Prostate gland (tissue), 2 donors: ENCODE measurements around the gene SSU72. TPM values are rescaled to one million over a fixed set of nuclear protein-coding genes. Genes with fewer than 3 reads are reported as not detected.
"Not testable (repeated sequence)": the region's sequence is repeated elsewhere in the genome, so short reads cannot be mapped to it uniquely, and the experiment has no call there.

ENCODE experiments used
- DNase-seq: peaks from one replicate; pipeline ENCODE4 v3.0.0-alpha.2; 2019; ENCODE audit warnings: low spot score
- H3K27ac ChIP-seq, 2 donors: fragments of 200-600 bp; sonication (generic); 2 replicates each; pipeline ENCODE4 v1.5.1; 2017 to 2019
- H3K27me3 ChIP-seq: fragments of 200-600 bp; sonication (generic); replicated peaks from 2 replicates; pipeline ENCODE4 v1.5.1; 2019; ENCODE audit not compliant: insufficient read depth
- H3K36me3 ChIP-seq, 2 donors: fragments of 200-600 bp; sonication (generic); 1 replicate in 1 of 2; 2 replicates in 1 of 2; pipeline versions ENCODE4 v1.5.1 to v1.8.1; 2017 to 2019
- H3K4me1 ChIP-seq: fragments of 200-600 bp; sonication (generic); replicated peaks from 2 replicates; pipeline ENCODE4 v1.5.1; 2019
- H3K4me3 ChIP-seq, 2 donors: fragments of 200-600 bp; sonication (generic); 2 replicates each; pipeline ENCODE4 v1.5.1; 2017 to 2019
- H3K9me3 ChIP-seq: fragments of 200-600 bp; sonication (generic); 2 replicates; pipeline ENCODE4 v1.5.1; 2017
- POLR2A ChIP-seq: fragments of 450-650 bp; IDR thresholded peaks from one replicate; pipeline ENCODE4 v1.6.1; 2016; ENCODE audit warnings: antibody characterized with exemption, mild to moderate bottlenecking
- POLR2AphosphoS5 ChIP-seq: sonication (generic); formaldehyde crosslinking; IDR thresholded peaks from one replicate; pipeline ENCODE4 v1.6.1; 2017; ENCODE audit warnings: antibody characterized with exemption
- WGBS: methylation state at CpG from one replicate; pipeline ENCODE4 v1.1.5; 2018; 5-methylcytosine and 5-hydroxymethylcytosine counted together
- intact Hi-C: fragments of 100-400 bp; cut with DNase I; formaldehyde crosslinking; loops from one replicate; pipeline ENCODE4 v1.14.2; 2022
- total RNA-seq, 2 donors: library from RNA; depleted of rRNA; stranded (reverse); fragments of >200 nt; gene quantifications; one replicate each; pipeline ENCODE4 v1.1.0, GENCODE V29; 2016
- TF ChIP-seq, protein P1 (sequence below), 4 experiments: fragments of 200-600 bp in 2 of 4; fragments of 450-650 bp in 2 of 4; sonication (generic) in 2 of 4; IDR thresholded peaks; 1 replicate in 3 of 4; 2 replicates in 1 of 4; pipeline ENCODE4 v1.5.1; 2016 to 2019; ENCODE audit warnings: antibody characterized with exemption in 4 of 4, mild to moderate bottlenecking in 2 of 4, moderate library complexity in 2 of 4

The SSU72 gene
- total RNA-seq, 2 donors from 2014 or later: 173 to 203 TPM

DNA sequence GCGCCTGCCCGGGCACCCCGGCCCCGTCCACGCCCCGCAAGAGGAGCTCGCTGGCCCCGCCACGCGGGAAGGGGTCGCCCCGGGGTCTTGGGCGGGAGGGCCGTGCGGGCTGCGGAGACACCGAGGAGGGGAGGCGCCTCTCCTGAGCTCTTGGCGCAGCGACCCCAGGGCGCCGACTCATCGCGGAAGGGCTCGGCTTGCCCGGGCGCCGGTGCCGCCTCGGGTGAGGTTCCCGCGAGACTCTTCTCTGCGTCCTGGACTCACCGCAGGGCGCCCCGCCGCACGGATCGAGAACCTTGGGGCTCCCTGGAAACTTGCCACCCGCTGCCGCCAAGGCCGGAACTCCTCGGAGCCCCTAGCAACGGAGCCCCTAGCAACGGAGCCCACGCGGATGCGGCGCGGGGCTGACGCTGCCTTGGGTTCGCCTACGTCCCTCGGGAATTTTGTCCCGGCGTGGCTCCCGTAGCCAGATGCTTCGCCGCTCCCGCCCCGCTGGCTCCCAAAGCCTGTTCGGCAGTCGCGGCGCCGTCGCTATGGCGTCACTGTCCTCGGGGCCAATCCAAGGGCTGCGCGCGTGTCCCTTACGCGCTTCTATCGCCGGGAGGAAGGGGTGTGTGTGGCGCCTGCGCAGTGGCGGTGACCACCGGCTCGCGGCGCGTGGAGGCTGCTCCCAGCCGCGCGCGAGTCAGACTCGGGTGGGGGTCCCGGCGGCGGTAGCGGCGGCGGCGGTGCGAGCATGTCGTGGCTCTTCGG lies 63.0 kb downstream of the SSU72 start, which contains the start of gene ATAD3A:
Gene ATAD3A, plus strand, starts transcription at position 630 of the 753 bp plus-strand sequence. Its CDS starts 107 bp downstream, at position 737.
- H3K36me3 ChIP-seq: no peaks in the 10 kb centered on the region
- TF ChIP-seq POLR2AphosphoS5: peak; percentile 100
- TF ChIP-seq, protein P1, sequence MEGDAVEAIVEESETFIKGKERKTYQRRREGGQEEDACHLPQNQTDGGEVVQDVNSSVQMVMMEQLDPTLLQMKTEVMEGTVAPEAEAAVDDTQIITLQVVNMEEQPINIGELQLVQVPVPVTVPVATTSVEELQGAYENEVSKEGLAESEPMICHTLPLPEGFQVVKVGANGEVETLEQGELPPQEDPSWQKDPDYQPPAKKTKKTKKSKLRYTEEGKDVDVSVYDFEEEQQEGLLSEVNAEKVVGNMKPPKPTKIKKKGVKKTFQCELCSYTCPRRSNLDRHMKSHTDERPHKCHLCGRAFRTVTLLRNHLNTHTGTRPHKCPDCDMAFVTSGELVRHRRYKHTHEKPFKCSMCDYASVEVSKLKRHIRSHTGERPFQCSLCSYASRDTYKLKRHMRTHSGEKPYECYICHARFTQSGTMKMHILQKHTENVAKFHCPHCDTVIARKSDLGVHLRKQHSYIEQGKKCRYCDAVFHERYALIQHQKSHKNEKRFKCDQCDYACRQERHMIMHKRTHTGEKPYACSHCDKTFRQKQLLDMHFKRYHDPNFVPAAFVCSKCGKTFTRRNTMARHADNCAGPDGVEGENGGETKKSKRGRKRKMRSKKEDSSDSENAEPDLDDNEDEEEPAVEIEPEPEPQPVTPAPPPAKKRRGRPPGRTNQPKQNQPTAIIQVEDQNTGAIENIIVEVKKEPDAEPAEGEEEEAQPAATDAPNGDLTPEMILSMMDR (IDR thresholded peaks at IDR 0.05): peak in 2 of 4 experiments; percentile 26 to 28
- TF ChIP-seq POLR2A: peak; percentile 64
- 0% methylated on average over 14 of the region's 99 CpGs for WGBS
- no peaks in the 10 kb centered on the region for H3K27me3 ChIP-seq
- peak within 1 kb of the TSS; percentile 71 to 91 for H3K4me3 ChIP-seq
- H3K27ac ChIP-seq: peak within 1 kb of the TSS; percentile 88 to 90
- intact Hi-C loops: no loop called here
- H3K4me1 ChIP-seq: peaks cover 3% of the 10 kb centered on the region
- DNase-seq: peak; percentile 98
- no peaks in the 10 kb centered on the region for H3K9me3 ChIP-seq

DNA sequence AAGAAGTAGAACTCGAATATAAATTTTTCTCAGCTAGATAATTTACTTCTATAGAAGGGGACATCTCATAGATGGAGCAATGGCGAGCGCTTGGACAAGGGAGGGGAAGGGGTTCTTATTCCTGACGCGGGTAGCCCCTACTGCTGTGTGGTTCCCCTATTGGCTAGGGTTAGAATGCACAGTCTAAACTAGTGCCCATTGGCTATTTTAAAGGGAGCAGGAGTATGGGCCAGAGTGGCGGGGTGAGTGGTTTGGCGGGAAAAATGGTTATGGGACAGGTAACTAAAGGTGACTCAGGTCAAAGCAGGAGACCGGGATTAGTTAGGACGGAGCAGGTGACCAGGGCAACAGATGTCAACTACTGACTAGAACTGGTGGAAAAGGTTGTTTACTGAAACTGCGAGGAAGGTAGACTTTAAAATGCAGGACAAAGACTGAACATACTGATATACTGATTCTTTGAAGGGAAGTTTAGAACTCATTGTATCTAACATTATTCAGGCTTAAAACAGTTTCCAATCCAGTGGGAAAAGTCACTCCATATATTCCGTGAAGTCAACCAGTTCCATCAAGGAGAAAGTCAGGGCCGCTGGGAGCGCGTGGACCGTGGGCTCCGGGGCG lies 63.6 kb downstream of the SSU72 start:
- Histone ChIP-seq H3K27ac (peak overlapping the region; percentile 88 to 90), H3K4me3 (peak overlapping the region; percentile 71 to 91), H3K4me1 (peaks cover 3% of the 10 kb centered on the region), H3K36me3 (no peaks in the 10 kb centered on the region), H3K9me3 (no peaks in the 10 kb centered on the region), H3K27me3 (no peaks in the 10 kb centered on the region)
- 13% methylated on average over 17 of the region's 17 CpGs for WGBS
- TF ChIP-seq, protein P1 (IDR thresholded peaks at IDR 0.05): no peak
- TF ChIP-seq POLR2A (no peak), POLR2AphosphoS5 (no peak)
- no peak for DNase-seq
- intact Hi-C loops: no loop called here

DNA sequence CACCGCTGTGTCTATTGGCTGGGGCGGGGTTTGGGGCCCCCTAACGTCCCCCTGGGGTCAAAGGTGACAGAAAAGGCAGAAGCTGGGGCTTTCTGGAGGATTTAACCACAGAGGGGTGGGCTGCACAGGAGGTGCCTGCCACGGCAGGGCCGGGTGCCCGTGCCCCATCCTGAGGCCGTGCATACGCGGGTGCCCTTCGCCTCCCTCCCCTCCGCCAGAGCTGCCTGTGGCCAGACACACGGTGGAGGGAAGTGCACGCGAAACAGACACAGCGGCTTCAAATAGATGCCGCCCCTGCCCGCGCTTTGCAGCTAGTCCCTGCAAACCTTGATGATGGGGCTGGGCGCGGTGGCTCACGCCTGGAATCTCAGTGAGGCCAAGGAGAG lies 65.2 kb downstream of the SSU72 start:
- WGBS: 92% methylated on average over 18 of the region's 21 CpGs
- H3K27me3 ChIP-seq, H3K4me1 ChIP-seq, H3K36me3 ChIP-seq, H3K27ac ChIP-seq, DNase-seq, intact Hi-C loops, H3K4me3 ChIP-seq, H3K9me3 ChIP-seq: not testable (repeated sequence)

DNA sequence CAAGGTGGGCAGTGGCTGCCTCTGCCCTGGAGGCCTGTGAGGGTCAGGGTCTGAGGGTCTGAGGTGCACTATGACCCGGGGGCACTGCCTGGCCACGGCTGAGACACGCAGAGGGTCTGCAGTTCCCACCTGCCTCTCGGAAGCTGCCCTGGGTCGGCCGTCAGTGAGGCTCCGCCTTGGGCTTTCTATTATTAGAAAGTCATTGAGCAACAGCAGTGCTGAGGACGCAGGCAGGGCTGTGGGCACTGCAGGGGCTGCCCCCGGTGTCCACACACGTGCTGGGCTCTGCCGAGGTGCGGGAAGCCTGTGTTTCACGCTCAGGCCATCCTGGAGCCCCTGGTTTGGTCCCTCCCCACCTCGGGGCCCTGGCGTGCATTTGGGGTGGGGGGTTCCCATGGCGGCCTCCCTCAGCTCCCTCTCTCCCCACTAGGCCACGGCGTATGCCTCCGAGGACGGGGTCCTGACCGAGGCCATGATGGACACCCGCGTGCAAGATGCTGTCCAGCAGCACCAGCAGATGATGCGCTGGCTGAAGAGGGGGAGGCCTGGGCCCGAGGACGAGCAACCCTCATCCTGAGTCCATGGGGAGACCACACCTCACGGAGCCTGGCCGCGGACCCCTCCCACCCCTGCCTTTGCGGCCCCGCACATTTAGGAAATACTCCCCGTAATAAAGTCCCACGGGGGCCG lies 65.7 kb downstream of the SSU72 start:
- H3K27me3 ChIP-seq, intact Hi-C loops, H3K36me3 ChIP-seq, H3K4me1 ChIP-seq, DNase-seq, H3K9me3 ChIP-seq, H3K4me3 ChIP-seq, H3K27ac ChIP-seq: not testable (repeated sequence)
- 91% methylated on average over 25 of the region's 34 CpGs for WGBS

DNA sequence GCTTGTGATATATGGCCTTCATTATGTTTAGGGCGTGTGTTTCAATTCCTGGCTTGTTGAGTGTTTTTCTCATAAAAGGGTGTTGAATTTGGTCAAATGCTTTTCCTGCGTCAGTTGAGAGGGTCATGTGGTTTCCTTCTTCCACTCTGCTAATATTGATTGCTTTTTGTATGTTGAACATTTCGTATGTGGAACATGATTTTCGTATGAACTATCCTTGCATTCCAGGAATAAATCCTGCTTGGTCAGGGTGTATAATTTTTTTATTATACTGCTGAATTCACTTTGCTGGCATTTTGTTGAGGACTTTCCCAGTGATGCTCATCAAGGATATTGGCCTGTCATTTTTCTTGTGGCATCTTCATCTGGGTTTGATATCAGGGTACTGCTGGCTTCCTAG lies 67.4 kb downstream of the SSU72 start:
- no peaks in the 10 kb centered on the region for H3K27me3 ChIP-seq
- no peak overlapping the region for H3K27ac ChIP-seq
- no peak overlapping the region for H3K4me3 ChIP-seq
- intact Hi-C loops: no loop called here
- DNase-seq: no peak
- 95% methylated on average over 4 of the region's 4 CpGs for WGBS
- H3K36me3 ChIP-seq: no peaks in the 10 kb centered on the region
- TF ChIP-seq, protein P1 (IDR thresholded peaks at IDR 0.05): no peak
- TF ChIP-seq POLR2AphosphoS5 (no peak), POLR2A (no peak)
- peaks cover 3% of the 10 kb centered on the region for H3K4me1 ChIP-seq
- no peaks in the 10 kb centered on the region for H3K9me3 ChIP-seq

DNA sequence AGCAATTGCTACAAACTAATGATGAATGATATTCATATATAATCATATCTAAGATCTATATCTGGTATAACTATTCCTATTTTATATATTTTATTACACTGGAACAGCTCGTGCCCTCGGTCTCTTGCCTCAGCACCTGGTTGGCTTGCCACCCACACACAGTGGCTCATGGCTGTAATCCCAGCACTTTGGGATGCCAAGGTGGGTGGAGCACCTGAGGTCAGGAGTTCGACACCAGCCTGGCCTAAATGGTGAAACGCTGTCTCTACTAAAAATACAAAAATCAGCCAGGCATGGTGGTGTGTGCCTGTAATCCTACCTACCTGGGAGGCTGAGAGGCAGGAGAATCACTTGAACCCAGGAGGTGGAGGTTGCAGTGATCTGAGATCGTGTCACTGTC lies 68.9 kb downstream of the SSU72 start:
- H3K27ac ChIP-seq: peak overlapping the region; percentile 78 to 81
- DNase-seq, intact Hi-C loops: not testable (repeated sequence)

More for the DNA sequence above, 68.9 kb downstream of the SSU72 start:
- H3K4me1 ChIP-seq, H3K9me3 ChIP-seq, H3K36me3 ChIP-seq, H3K27me3 ChIP-seq, H3K4me3 ChIP-seq: not testable (repeated sequence)
- 43% methylated on average over 5 of the region's 5 CpGs for WGBS
